ENCODE data around the gene NSD1.

Gene NSD1

DNA sequence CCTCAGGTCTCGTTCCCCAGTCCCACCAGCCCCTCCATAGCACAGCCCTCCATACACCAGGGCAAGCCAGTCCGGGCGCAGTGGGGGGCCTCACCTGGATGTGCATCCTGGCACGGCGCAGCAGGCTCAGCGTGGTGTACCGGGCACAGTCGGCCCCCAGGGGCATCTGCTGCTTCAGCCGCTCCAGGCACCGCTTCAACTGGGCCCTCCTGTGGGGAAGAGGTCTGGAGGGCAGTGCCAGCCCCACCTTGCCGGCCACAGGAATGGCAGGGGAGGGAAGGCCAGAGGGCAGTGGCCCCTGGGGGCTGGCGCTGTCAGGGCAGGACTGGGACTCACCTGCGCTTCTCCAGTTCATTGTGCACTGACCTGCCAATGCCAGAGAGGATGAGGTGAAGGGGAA, 176.8 kb downstream of the NSD1 start:
- H3K4me2 ChIP-seq (ENCODE audit: low read length): peak overlapping the region; percentile 94
- peaks cover 62% of the 10 kb centered on the region for H3K36me3 ChIP-seq (ENCODE audit: control insufficient read depth, low read length)
- TF ChIP-seq CTCF (IDR thresholded peaks at IDR 0.05; ENCODE audit: low read depth, low read length, poor library complexity, severe bottlenecking) (no peak), EZH2phosphoT487 (IDR thresholded peaks at IDR 0.05; ENCODE audit: borderline replicate concordance, low read length) (no peak)
- H3K4me1 ChIP-seq (ENCODE audit: control insufficient read depth, low read length): peaks cover 66% of the 10 kb centered on the region
- H3K9me2 ChIP-seq (replicated peaks; ENCODE audit: control insufficient read depth, low read length): no peaks in the 10 kb centered on the region
- peaks cover 42% of the 10 kb centered on the region for H3K79me2 ChIP-seq (ENCODE audit: control insufficient read depth, low read length)
- no peaks in the 10 kb centered on the region for H3K9me3 ChIP-seq (ENCODE audit: control insufficient read depth, insufficient read depth, low read length)
- H3K27ac ChIP-seq (ENCODE audit: low read depth, low read length): peak overlapping the region; percentile 49
- no peaks in the 10 kb centered on the region for H3K27me3 ChIP-seq (ENCODE audit: control insufficient read depth, low read length)
- peak overlapping the region; percentile 83 for H3K4me3 ChIP-seq (ENCODE audit: low read length)
- H3F3A ChIP-seq (ENCODE audit: control insufficient read depth, insufficient read depth): peaks cover 16% of the 10 kb centered on the region
- peaks cover 13% of the 10 kb centered on the region for H4K20me1 ChIP-seq (ENCODE audit: control insufficient read depth, insufficient read depth, low read depth, low read length)

GRCh38 chr5:177310757-177311391, 177.3 kb downstream of the NSD1 start:
- Histone ChIP-seq H4K20me1 (ENCODE audit: control insufficient read depth, insufficient read depth, low read depth, low read length) (peaks cover 13% of the 10 kb centered on the region), H3K36me3 (ENCODE audit: control insufficient read depth, low read length) (peaks cover 56% of the 10 kb centered on the region), H3K27me3 (ENCODE audit: control insufficient read depth, low read length) (no peaks in the 10 kb centered on the region), H3K27ac (ENCODE audit: low read depth, low read length) (peak overlapping the region; percentile 84), H3K9me2 (replicated peaks; ENCODE audit: control insufficient read depth, low read length) (no peaks in the 10 kb centered on the region), H3K9me3 (ENCODE audit: control insufficient read depth, insufficient read depth, low read length) (no peaks in the 10 kb centered on the region), H3K4me1 (ENCODE audit: control insufficient read depth, low read length) (peaks cover 61% of the 10 kb centered on the region), H3F3A (ENCODE audit: control insufficient read depth, insufficient read depth) (peaks cover 16% of the 10 kb centered on the region), H3K79me2 (ENCODE audit: control insufficient read depth, low read length) (peaks cover 37% of the 10 kb centered on the region), H3K4me2 (ENCODE audit: low read length) (peak overlapping the region; percentile 94), H3K4me3 (ENCODE audit: low read length) (peak overlapping the region; percentile 83)
- TF ChIP-seq EZH2phosphoT487 (IDR thresholded peaks at IDR 0.05; ENCODE audit: borderline replicate concordance, low read length): no peak
- TF ChIP-seq CTCF (IDR thresholded peaks at IDR 0.05; ENCODE audit: low read depth, low read length, poor library complexity, severe bottlenecking): no peak

DNA sequence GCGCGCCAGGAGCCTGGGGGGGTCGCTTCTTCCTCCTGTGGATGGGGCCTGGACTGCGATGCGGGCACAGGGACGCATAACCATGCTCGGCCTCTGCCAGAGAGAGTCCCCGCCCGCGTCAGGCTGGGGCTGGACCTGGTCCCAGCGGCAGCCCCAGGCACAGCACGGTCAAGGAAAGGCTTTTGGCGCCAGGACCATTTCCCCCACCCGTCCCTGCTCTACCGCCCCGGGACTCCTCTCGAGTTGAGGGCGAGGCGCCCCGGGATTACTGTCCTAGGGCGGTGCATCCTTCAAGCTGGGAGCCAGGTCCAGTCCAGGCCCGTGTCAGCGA, 177.8 kb downstream of the NSD1 start:
- no peaks in the 10 kb centered on the region for H3K9me2 ChIP-seq (replicated peaks; ENCODE audit: control insufficient read depth, low read length)
- H3K4me1 ChIP-seq (ENCODE audit: control insufficient read depth, low read length): peaks cover 58% of the 10 kb centered on the region
- H3K27me3 ChIP-seq (ENCODE audit: control insufficient read depth, low read length): no peaks in the 10 kb centered on the region
- H3K4me2 ChIP-seq (ENCODE audit: low read length): peak overlapping the region; percentile 94
- peaks cover 33% of the 10 kb centered on the region for H3K79me2 ChIP-seq (ENCODE audit: control insufficient read depth, low read length)
- peak overlapping the region; percentile 84 for H3K27ac ChIP-seq (ENCODE audit: low read depth, low read length)
- peaks cover 51% of the 10 kb centered on the region for H3K36me3 ChIP-seq (ENCODE audit: control insufficient read depth, low read length)
- no peaks in the 10 kb centered on the region for H3K9me3 ChIP-seq (ENCODE audit: control insufficient read depth, insufficient read depth, low read length)
- peaks cover 13% of the 10 kb centered on the region for H4K20me1 ChIP-seq (ENCODE audit: control insufficient read depth, insufficient read depth, low read depth, low read length)
- peaks cover 16% of the 10 kb centered on the region for H3F3A ChIP-seq (ENCODE audit: control insufficient read depth, insufficient read depth)
- peak overlapping the region; percentile 83 for H3K4me3 ChIP-seq (ENCODE audit: low read length)
- no peak for TF ChIP-seq CTCF (IDR thresholded peaks at IDR 0.05; ENCODE audit: low read depth, low read length, poor library complexity, severe bottlenecking)
- TF ChIP-seq EZH2phosphoT487 (IDR thresholded peaks at IDR 0.05; ENCODE audit: borderline replicate concordance, low read length): no peak

Data from DOHH2 (cell line).